Suppressor macrophage treated with lipopolysaccharide for 4 hours (primary cell): ENCODE measurements around the gene CLEC3B.
"Not testable (repeated sequence)": the region's sequence is repeated elsewhere in the genome, so short reads cannot be mapped to it uniquely, and the experiment has no call there.

Source experiments
- DNase-seq: peaks from one replicate; pipeline ENCODE4 v3.0.0-alpha.2; 2020

The CLEC3B gene

GRCh38 chr3:45071075-45071474 is 45.0 kb downstream of the CLEC3B start:
- no peak for DNase-seq

DNA sequence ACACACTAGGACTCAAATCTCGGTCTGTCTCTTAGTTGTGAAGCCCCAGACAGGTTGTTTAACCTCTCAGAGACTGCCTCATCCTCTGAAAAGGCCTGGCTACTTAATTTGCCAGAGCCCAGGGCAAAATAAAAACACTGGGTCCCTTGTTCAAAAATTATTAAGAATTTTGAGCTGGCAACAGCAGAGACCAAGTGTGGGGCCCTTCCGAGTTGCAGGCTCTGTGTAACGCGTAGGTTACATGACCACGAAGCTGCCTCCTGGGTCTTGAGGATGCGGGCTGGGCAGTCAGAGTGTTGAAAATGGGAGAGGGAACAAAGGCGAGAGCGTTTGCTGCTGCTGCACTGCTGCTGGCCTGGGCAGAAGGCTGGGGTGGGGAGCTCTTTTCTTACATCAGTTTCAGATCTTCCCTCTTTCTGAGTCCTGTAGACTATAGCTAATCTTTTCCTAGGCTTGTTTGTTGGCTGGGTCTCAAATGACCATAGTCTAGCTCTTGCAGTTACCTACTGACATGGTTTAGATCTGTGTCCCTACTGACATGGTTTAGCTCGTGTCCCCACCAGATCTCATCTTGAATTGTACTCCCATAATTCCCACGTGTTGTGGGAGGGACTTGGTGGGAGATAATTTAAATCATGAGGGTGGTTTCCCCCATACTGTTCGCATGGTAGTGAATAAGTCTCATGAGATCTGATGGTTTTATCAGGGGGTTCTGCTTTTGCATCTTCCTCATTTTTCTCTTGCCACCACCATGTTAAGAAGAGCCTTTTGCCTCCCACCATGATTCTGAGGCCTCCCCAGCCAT is 49.9 kb downstream of the CLEC3B start:
- DNase-seq = peak; percentile 71

GRCh38 chr3:45078256-45078655 is 52.2 kb downstream of the CLEC3B start:
- not testable (repeated sequence) for DNase-seq

DNA sequence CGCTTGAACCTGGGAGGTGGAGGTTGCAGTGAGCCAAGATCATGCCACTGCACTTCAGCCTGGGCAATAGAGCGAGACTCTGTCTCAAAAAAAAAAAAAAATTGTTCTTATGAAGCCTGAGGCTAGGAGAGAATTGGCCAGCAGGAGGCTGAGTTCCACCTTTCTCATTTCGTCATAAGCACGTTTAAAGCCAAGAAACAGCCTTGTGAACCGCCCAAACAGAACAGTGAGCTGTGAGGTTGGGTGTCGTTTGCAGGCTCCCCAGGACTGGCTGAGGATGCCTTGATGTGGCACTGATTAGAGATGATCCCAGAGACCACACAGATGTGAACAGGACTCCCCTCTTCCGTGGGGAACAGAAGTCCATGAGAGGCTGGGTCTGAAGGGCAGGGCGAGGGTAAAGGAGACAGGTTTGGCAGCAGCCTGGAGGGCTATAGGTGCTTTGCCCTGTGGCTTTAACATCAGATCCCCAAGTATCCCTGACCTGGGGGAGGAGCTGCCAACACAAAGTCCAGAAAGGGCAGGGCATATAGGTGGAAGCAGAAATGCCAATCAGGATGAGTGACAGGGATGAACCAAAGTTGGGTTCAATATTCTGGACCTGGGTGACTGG is 52.9 kb downstream of the CLEC3B start:
- no peak for DNase-seq

DNA sequence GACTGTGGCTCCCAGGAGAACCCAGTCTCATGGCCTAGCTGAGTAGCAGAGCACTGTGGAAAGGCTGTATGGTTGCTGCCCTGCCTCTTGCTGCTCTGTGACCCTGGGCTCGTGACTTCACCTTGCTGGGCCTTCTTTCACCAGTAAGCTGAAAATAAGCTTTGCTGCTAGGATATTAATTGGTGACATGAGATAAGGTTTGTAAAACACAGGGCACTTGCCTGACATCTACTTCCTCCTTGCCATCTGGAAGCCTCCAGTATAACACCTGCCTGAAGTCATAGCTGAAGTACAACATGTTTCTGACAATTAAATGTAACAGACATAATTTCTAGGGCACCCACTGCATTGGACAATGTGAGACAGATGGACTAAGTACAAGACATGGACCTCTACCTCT is 53.6 kb downstream of the CLEC3B start:
- no peak for DNase-seq

DNA sequence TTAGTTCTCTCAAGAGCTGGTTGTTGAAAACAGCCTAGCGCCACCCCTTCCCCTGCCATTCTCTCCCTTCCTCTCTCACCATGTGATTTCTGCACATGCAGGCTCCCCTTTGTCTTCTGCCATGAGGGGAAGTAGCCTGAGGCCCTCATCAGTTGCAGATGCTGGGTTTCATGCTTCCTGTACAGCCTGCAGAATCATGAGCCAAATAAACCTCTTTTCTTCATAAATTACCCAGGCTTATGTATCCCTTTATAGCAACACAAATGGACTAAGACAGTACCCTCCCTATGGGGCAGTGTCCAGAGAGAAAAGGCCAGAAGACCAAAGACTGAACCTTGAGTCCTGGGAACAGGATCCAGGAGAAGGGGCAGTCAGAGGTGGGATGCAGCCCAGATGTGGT is 54.7 kb downstream of the CLEC3B start:
- no peak for DNase-seq

DNA sequence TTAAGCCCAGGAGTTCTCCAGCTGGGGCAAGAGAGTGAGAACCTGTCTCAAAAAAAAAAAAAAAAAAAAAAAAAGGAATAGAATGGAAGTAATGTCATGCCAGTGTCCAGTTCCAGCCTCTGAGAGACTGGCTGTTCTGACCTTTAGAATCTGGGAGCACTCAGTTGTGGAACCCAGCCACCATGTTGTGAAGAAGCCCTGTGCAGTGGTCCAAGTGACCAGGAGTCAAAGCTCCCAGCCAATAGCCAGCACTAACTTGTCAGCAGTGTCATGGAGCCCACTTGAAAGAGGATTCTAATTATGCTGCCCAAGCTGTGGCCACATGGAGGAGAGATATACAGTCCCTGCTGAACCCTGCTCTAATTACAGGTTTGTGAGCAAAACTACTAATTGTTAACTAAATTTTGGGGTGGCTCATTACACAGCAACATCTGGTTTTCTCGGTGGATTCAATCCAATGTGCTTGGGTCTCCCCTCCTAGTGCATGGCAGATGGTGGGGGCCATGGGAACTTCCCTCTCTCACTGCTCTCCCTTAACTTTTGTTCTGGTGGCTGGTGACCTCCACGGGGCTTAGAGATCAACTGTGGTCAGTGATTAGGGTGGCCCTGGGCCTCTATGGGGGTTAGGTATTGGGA is 55.5 kb downstream of the CLEC3B start:
- DNase-seq = no peak

DNA sequence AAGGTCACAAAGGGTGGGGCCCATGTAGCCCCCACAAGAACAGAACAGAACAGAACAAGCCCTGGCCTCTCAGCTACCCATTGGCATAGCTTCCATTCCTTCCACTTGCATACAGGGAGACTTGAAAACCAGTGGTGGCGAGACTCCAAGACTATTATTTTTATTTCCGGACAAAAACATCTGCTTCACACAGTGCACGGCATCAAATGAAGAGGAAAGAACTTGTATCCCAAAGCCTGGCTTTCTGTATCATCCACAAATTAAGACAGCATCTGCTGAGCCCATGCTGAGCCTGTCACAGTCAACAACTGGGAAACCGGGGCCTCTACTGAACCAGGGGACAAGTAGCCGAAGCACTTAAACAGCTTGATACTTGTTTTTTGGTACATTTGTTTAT is 56.0 kb downstream of the CLEC3B start:
- no peak for DNase-seq

DNA sequence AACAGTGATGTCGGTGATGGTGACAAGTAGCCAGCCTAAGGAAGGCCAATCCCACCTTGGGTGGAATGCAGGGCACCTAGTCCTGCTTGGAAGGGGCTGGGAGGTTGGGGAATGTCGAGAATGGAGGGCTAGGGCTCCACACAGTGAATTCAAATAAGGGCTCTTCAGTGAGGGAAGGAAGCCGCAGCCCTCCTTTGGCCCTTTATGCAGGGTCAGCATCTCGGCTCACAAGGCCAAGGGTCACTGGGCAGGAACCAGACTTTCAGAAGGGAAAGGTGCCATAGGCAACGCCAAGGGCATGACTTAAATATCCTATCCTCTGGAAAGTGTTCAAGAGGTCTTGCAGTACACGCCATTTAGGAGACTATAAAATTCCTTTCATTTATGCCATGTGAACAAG is 56.9 kb downstream of the CLEC3B start:
- no peak for DNase-seq

- no peak for DNase-seq
Observed at GRCh38 chr3:45084361-45084760, 58.3 kb downstream of the CLEC3B start.

DNA sequence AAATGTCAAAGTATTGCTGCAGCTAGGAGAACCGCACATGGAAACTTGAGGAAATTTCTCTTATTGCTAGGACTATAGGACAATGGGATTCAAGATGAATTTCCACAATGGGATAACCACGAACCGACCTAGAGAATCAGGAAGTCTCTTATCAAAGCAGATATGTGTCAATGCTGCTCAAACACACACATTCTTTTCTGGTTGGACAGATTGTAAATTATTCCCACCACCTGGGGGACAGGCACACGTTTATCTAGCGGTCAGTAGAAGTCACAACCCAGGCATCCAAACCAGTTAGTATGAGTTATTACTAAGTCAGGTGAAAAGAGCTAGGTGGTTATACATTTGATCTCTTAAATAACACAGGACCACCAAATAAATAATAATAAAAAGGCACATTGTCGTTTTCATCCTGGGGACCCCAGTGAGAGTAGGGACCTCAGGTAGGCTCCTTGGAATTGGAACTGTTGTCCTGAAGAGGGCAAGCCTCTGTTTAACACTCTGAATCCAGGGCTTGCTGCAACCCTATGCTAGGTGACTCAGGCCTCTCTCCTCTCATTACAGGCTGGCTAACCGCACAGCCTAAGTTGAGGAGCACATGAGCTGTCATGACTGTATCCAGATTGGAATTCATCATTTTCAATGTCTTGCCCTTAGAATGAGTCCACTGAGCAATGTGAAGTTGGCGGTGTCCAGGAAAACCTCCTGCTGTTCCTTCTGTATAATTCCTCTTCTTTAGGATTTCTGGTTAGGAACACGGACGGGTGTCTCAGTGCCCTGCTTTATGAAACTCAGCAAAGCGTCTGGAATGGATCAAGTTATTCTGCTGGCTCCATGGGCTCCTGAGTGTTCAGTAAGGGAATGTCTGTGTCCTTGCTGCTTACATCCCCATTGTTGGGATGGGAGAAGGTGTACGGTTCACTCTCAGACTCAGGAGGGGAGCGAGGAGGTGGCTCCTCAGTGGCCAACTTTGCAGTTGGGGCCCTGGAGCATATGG is 59.0 kb downstream of the CLEC3B start:
- no peak for DNase-seq
